Right lung (tissue), 10 donors: Measurements from ENCODE around the gene SMIM35. TPM values are rescaled to one million over a fixed set of nuclear protein-coding genes. Genes with fewer than 3 reads are reported as not detected.

Source experiments
- DNase-seq, 2 donors: peaks; one replicate each; pipeline ENCODE4 v3.0.0-alpha.2; 2013
- long read RNA-seq, 8 donors: transcript quantifications; one replicate each; lab custom pipeline, GENCODE V29; 2026
- polyA plus RNA-seq, 5 donors: library from polyadenylated mRNA; unstranded; fragments of 120-200 nt; gene quantifications; one replicate each; pipeline versions ENCODE4 v1.2.1 to v1.2.3, GENCODE V29; 2013; ENCODE audit warnings: inconsistent platforms in 1 of 5, low replicate concordance in 1 of 5; ENCODE audit not compliant: insufficient read length in 5 of 5, insufficient read depth in 1 of 5

Gene SMIM35
- polyA plus RNA-seq: under 1 TPM; 0.27 to 0.65 (median 0.40) TPM
- long read RNA-seq, donor 1: 0 reads
- long read RNA-seq, donor 2: 0 reads
- long read RNA-seq, donor 3, partial matches to known transcripts: 5 of 5 reads
- long read RNA-seq, donor 3, other reads (novel, unspliced or antisense): 0 of 5 reads
- long read RNA-seq, donor 4: 0 reads
- long read RNA-seq, donor 5: 0 reads
- long read RNA-seq, donor 6: 0 reads
- long read RNA-seq, donor 7: 0 reads
- long read RNA-seq, donor 8: 0 reads

GRCh38 chr11:118086913-118087768 lies at the start of gene SMIM35:
Gene SMIM35, minus strand, starts transcription at chr11:118086963. Its CDS starts 206 bp downstream, at chr11:118086757.
- no peak for DNase-seq

DNA sequence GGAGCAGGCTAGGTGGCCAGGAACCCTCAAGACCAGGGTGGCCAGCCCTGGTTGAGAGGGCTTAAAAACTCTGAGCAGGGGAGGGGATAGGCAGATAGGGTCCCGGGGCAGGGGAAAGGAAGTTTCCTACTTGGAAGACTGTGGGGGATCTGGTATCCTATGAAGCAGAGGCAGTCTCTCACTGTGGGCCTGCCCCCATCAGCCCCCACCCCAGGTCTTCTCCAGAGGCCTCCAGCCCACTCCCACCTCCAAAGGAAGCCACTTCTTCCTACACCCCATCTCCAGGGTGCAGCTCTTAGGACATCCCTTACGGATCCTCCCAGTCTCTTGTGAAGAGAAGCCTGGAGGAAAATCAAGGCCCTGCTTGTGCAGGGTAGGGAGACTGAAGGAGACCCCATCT lies 49.6 kb upstream of the SMIM35 start:
- DNase-seq: no peak

- no peak for DNase-seq
Observed at GRCh38 chr11:118135796-118136165, 49.0 kb upstream of the SMIM35 start.

- no peak for DNase-seq
Observed at GRCh38 chr11:118135051-118135795, 48.5 kb upstream of the SMIM35 start.

GRCh38 chr11:118133816-118134215 lies 47.1 kb upstream of the SMIM35 start:
- DNase-seq: no peak

DNA sequence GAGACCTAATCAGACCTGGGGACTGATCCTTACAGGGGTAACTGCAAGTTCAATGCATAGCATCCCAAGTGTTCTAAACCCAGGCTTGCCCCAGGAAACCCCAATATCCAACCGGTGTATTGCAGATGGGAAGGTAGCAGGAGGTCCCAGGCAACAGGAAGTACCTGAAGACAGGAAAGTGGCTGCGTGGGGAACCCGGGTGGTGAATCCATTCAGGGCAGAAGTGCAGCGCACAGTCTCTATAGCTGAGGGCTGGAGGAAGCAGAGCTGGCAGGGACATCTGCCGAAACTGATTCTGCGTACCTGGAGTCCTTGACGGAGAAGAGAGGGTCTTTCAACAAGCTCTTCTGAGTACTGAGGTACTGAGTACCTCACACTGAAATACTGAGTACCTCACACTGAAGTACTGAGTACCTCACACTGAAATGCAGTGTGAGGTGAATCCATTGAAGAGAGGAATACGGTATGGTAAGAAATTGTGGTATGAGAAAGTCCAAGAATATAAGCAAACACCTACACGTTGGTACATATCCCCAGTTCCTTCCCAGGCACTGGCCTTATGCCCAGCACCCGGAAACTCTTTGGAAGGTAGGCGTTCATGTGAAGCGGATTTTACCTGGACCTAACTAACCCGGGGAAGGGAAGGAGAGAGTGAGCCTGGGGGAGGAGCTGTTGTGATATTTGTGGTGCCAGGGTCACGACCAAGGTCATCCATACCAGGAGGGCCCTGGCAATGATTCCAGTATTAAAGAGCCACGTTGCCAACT lies 45.8 kb upstream of the SMIM35 start:
- no peak for DNase-seq

DNA sequence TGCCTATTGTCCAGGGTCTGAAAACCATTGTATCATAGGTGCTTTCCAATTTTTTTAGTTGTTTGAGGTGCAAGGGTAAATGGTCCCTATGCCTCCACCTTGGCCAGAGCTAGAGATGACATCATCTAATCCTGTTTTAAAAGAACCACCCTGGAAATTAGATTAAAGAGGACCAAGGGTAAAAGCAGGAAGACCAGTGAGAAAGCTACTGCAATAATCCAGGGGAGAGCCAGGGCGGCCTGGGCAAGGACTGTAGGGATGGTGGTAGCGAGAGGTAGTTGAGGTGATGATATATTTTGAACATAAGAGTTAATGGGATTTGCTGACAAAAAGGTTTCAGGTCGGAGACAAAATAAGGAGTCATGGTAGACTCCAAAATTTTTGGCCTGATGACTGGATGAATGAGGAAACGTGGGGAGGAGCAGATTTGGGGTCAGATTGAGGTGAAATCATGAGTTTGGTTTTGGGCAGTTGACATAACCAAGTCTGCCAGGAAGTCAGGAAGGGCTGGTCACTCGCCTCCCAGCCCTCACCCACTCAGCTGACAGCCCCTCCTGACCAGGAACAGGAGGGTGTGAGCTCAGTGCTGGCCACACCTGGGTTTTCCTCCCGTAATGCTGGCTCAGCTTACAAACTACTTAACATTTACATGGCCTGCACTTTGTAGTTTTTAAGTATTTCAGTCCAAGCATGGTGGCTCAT lies 42.9 kb upstream of the SMIM35 start:
- DNase-seq: no peak

GRCh38 chr11:118128721-118129470 lies 42.1 kb upstream of the SMIM35 start:
- DNase-seq: no peak

- no peak for DNase-seq
Observed at GRCh38 chr11:118128310-118128709, 41.5 kb upstream of the SMIM35 start.

DNA sequence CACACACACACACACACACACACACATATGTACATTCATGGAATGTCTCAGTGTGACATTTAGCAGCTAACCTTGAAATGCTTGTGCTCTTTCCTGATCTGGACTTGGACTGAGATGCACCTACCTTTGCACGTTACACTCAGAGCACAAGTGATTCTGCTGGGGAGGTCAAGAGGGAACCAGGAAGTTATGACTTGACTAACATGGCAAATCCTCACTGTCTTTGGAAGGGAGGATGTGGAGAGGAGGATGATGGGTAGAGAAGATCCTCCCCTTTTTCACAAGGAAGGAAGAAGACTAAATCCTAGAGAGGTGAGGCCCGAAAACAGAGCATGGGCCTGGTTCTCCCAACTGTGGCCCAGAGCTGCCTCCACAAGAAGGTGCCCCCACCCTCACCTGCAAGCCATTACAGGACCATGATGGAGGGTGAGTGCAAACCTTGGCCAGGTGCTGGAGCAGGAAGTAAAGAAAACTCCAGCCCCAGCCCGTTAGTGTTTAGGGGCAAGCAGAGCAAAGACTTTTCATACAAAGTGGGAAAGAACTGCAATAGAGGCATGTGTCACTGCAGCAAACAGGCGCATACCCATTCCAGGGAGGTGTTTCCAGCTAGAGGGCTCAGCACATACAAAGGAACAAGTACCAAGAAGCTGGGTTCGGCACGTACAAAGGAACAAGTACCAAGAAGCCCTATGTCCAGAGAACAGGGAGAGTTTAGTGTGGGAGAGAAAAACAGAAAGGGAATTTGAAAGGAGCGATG lies 39.5 kb upstream of the SMIM35 start:
- DNase-seq: no peak

DNA sequence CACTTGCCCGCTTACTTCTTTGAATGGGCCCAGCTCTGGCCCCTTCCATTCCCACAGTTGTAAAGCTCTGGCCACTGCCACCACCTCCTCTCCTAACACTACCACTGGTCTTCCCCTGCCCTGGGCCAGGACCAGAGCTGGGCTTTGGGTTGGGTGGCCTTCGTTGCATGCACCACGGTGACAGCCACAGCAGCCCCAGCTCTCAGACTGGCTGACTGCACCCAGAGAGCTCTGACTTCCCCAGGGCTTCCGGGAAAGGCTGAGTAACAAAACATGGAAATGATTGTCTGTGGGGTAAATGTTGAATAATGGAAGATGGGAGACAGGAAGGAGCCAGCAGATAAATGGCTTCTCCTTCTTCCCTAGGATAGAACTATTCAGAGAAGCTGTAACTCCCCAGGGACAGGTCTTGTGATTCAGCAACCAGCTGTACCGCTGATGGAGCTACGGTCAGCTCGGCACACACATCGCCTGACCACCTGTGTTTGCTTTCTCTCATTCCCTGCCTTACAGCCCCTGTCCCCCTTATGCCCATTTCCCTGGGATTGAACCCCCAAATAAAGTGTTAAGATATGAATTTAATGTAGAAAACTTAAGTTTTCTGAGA lies 38.3 kb upstream of the SMIM35 start:
- DNase-seq: no peak

GRCh38 chr11:118120793-118121192 lies 34.0 kb upstream of the SMIM35 start:
- DNase-seq: no peak

- DNase-seq: no peak
Observed at GRCh38 chr11:118117790-118118601, 31.2 kb upstream of the SMIM35 start.

DNA sequence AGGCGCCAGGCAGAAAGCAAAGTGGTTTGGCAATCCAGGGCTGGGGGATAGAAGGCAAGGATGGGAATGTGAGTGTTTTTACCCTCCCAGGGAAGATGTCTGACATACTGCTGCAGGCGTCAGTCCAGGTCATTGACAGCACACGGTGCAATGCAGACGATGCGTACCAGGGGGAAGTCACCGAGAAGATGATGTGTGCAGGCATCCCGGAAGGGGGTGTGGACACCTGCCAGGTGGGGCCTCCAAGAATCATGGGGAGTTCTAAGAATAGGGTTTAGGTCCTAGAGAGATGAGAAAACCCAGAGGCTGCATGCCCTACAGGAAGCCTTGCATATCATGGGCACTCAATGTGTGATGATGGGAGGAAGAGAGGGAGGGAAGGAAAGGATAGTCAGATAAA lies 28.3 kb upstream of the SMIM35 start:
- no peak for DNase-seq

DNA sequence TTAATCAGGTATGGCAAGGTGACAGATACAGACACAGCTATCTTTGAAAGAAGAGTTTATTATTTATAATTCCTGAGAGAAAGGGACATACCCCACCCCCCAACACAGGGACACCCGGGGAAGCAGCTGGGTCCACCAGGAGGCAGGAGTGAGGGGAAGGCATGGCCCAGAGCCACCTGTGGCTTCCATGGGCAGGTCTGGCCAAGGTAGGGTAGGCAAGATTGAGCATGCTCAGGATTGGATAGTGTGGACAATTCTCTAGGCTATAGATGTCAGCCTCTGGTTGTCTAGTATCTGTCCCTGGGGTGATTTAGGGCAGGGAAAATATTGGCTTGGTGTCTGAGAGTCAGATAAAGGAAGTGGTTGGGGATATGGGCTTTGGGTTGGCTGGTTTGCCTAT lies 27.5 kb upstream of the SMIM35 start:
- no peak for DNase-seq

DNA sequence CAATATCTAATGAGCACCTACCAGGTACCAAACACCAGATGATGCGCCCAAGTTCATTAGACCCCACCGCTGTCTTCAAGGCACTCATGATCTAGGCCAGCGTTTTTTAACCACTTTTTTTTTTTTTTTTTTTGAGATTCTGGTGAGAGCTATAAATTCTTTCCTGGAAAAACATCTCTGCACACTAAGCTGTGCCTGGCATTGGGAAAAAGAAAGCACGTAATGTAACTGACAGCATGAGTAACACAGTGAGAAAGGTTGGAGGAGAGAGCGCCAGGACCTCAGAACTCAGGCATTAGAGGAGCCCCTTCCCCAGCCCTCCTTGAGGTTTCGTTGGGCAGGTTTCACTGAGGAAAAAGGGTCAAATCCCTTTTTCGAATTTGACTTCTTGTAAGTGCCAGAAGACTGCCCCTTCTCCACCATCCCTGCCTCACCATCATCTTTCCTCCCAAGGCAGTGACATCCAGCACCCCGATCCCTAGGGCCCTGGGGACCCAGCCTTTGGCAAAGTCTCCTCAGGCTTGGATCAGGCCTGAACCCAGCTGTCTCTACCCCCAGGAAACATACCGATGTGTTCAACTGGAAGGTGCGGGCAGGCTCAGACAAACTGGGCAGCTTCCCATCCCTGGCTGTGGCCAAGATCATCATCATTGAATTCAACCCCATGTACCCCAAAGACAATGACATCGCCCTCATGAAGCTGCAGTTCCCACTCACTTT lies 26.1 kb upstream of the SMIM35 start:
- DNase-seq: no peak

DNA sequence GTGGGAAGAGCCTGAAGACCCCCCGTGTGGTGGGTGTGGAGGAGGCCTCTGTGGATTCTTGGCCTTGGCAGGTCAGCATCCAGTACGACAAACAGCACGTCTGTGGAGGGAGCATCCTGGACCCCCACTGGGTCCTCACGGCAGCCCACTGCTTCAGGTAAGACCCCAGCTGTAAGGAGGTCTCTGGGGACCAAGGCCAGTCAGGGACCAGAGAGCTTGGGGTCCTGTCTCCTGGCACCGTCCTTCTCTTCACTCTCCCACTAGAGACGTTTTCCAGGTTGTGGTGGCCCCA lies 24.9 kb upstream of the SMIM35 start:
- DNase-seq: no peak
